ENCODE measurements around the gene SMARCE1. TPM values are rescaled to one million over a fixed set of nuclear protein-coding genes. Genes with fewer than 3 reads are reported as not detected.

The SMARCE1 gene
- polyA plus RNA-seq (2012; ENCODE audit: low read depth, missing spikeins), result 90.6 TPM

DNA sequence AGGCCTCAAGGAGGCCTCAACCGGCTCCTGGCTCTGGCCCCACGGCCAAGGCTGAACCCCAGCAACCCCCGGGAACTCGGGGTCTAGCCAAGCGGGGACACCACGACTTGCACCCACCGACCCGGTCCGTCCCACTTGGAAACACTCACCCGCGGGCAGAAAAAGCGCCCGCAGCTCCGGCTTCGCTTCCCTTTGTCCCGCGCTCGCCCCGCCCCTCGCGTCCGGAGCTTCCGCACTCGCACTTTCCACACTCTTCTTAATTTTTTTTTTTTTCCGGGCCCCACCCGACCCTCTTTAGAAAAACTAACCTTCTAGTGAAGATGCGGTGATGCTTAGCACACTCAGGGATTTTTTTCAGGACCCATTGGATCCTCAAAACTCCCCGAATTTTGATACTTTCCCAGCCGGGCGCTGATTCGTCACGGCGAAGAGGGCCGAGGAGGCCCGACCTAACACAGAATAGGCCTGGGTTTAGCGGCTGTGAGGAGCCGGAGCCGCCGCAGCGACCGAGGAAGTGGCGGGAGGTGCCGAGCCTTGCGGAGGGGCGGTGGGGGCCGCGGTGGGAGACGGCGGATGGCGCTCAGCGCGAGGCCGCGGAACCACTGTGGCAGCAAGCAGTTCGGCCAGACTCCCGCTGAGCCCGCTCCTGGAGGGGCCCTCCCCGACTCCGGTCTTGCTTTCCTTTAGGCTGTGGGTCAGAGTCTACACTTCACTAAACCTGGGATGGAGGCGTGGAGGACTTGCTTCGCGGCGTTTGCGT is at the start of gene SMARCE1:
TSS of gene SMARCE1 (minus strand) at position 195 of the 760 bp plus-strand sequence. CDS start 2,016 bp downstream, outside the sequence.
- DNase-seq (ENCODE audit: insufficient read length, low spot score) (peak; percentile 62), FAIRE-seq (peak; percentile 91)
- TF ChIP-seq POLR2A (IDR thresholded peaks at IDR 0.05; ENCODE audit: low read depth, low read length) (peak; percentile 51), POLR2AphosphoS5 (IDR thresholded peaks at IDR 0.05; ENCODE audit: low read depth, low read length) (peak; percentile 54; the same call in 1 of the 2 replicates), POU2F2 (IDR thresholded peaks at IDR 0.05; ENCODE audit: low read depth, low read length) (no peak; the same call in 1 of the 2 replicates), SPI1 (IDR thresholded peaks at IDR 0.05; ENCODE audit: low read depth, low read length) (peak; percentile 7; the same call in 1 of the 2 replicates), PAX5 (IDR thresholded peaks at IDR 0.05; ENCODE audit: insufficient read depth, low read length, severe bottlenecking) (no peak), TAF1 (IDR thresholded peaks at IDR 0.05; ENCODE audit: low read depth, low read length) (peak; percentile 85; the same call in 1 of the 2 replicates)

DNA sequence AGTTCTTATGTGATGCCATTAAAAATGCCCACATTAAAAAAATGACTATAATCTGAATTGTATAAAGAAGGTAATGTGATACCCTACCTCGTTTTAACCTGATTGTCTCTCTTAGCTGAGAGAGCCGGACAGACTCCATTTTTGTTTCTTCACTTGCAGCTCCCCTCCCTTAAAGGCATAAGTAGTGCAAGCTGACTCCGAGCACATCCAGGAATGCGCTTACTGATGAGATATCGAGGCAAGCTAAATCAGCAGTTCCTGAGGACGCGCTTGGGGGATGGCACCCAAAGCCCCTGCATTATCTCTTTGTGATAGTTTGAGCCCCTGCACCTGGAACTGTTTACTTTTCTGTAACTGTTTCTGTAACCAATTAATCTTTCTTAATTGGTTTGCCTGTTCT is 49.7 kb upstream of the SMARCE1 start:
- DNase-seq (ENCODE audit: insufficient read length, low spot score), result no peak
- no peak for TF ChIP-seq PAX5 (IDR thresholded peaks at IDR 0.05; ENCODE audit: insufficient read depth, low read length, severe bottlenecking)
- no peak for TF ChIP-seq POLR2A (IDR thresholded peaks at IDR 0.05; ENCODE audit: low read depth, low read length)
- TF ChIP-seq TAF1 (IDR thresholded peaks at IDR 0.05; ENCODE audit: low read depth, low read length), result no peak
- TF ChIP-seq POU2F2 (IDR thresholded peaks at IDR 0.05; ENCODE audit: low read depth, low read length), result no peak
- TF ChIP-seq SPI1 (IDR thresholded peaks at IDR 0.05; ENCODE audit: low read depth, low read length), result no peak
- TF ChIP-seq POLR2AphosphoS5 (IDR thresholded peaks at IDR 0.05; ENCODE audit: low read depth, low read length), result no peak
- no peak for FAIRE-seq

DNA sequence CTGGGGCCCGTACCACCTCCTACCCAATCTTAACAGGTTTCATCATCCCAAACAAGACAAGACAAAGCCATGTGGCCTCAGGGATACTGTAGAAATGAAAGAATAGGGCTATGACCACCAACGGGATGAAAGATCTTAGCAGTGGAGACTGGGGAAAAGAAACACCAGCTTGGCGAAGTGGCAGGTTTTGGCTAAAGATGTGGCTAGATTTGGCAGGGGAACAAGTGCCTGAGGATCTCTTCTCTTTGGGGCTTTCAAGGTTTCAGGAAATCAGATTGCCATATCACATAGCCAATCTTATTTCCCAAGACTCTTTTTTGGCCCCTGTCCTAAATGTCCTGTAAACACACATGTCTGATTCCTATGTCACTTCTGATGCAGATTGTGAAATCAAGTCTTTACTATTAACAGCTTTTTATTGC is 49.0 kb upstream of the SMARCE1 start:
- FAIRE-seq (no peak), DNase-seq (ENCODE audit: insufficient read length, low spot score) (no peak)
- no peak for TF ChIP-seq POLR2AphosphoS5 (IDR thresholded peaks at IDR 0.05; ENCODE audit: low read depth, low read length)
- TF ChIP-seq TAF1 (IDR thresholded peaks at IDR 0.05; ENCODE audit: low read depth, low read length), result no peak
- TF ChIP-seq POLR2A (IDR thresholded peaks at IDR 0.05; ENCODE audit: low read depth, low read length), result no peak
- no peak for TF ChIP-seq SPI1 (IDR thresholded peaks at IDR 0.05; ENCODE audit: low read depth, low read length)
- TF ChIP-seq PAX5 (IDR thresholded peaks at IDR 0.05; ENCODE audit: insufficient read depth, low read length, severe bottlenecking), result no peak
- no peak for TF ChIP-seq POU2F2 (IDR thresholded peaks at IDR 0.05; ENCODE audit: low read depth, low read length)

DNA sequence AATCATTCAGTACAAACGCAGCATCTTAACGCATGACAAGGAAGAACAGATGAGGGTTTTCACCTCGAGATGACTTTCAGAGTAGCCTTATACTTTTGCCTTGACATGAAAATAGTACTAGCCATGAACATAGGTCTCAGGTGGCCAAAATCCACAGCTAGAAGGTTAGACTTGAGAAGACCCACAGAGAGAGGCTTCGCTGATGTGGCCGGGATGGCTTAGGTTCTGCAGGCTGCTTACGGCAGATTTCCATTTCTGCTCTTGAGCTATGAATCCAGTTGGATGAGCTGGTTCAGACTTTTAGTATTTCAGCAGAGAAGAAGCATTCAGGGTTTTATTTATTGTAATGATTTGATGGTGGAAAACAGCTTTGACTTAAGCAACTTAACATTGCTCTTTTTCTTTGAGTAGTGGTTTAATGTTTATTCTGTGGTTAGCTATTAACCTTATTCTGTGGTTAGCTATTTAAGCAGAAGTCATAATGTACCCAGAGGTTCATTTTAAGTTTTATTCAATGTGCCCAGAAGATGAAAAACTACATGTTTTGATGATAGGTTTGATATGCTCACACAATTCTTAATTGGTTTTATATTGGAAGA is 48.4 kb upstream of the SMARCE1 start:
- no peak for TF ChIP-seq POLR2AphosphoS5 (IDR thresholded peaks at IDR 0.05; ENCODE audit: low read depth, low read length)
- TF ChIP-seq POU2F2 (IDR thresholded peaks at IDR 0.05; ENCODE audit: low read depth, low read length), result no peak
- TF ChIP-seq TAF1 (IDR thresholded peaks at IDR 0.05; ENCODE audit: low read depth, low read length), result no peak
- no peak for TF ChIP-seq SPI1 (IDR thresholded peaks at IDR 0.05; ENCODE audit: low read depth, low read length)
- no peak for TF ChIP-seq POLR2A (IDR thresholded peaks at IDR 0.05; ENCODE audit: low read depth, low read length)
- no peak for TF ChIP-seq PAX5 (IDR thresholded peaks at IDR 0.05; ENCODE audit: insufficient read depth, low read length, severe bottlenecking)
- FAIRE-seq (no peak), DNase-seq (ENCODE audit: insufficient read length, low spot score) (no peak)

DNA sequence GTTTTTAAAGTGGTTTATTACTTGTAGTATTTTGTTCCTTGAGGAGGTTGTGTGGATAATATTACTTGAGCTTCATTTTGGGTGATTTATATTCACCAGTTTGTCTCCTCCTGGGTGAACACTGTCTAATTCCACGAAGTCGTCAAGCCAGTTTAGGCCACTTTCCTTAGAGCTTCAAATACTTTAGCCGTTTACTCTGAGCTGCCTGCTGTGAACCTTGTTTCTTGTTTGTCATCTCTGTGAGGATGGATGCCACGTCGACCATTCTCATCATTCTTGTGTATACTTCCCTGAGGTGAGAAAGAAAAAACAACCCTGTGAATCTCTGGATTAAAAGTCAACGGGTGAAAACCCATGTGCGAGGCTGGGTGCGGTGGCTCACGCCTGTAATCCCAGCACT is 47.0 kb upstream of the SMARCE1 start:
- DNase-seq (ENCODE audit: insufficient read length, low spot score) (no peak), FAIRE-seq (no peak)

DNA sequence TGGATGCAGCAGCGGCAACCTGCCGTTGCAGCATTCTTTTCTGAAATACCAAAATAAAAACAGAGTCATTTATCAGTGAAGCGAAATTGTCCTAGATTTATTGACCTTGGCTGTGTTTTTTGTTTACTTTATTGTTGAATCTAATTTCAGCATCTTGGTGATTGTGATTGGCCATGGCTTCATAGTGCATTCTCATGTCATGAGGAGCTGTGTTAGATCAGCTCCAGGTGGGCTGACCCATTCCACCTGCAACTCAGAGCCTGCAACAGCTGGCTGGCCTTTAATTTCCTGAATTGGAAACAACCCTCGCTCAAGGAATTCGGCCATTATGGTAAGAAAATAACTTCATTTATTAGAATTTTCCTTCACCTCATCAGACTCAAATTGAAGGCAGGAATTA is 39.5 kb upstream of the SMARCE1 start:
- DNase-seq (ENCODE audit: insufficient read length, low spot score), result no peak
- TF ChIP-seq POLR2A (IDR thresholded peaks at IDR 0.05; ENCODE audit: low read depth, low read length), result no peak
- no peak for TF ChIP-seq PAX5 (IDR thresholded peaks at IDR 0.05; ENCODE audit: insufficient read depth, low read length, severe bottlenecking)
- TF ChIP-seq POU2F2 (IDR thresholded peaks at IDR 0.05; ENCODE audit: low read depth, low read length), result no peak
- no peak for FAIRE-seq

More for the DNA sequence above, 47.0 kb upstream of the SMARCE1 start:
- no peak for TF ChIP-seq TAF1 (IDR thresholded peaks at IDR 0.05; ENCODE audit: low read depth, low read length)
- no peak for TF ChIP-seq PAX5 (IDR thresholded peaks at IDR 0.05; ENCODE audit: insufficient read depth, low read length, severe bottlenecking)
- TF ChIP-seq POLR2A (IDR thresholded peaks at IDR 0.05; ENCODE audit: low read depth, low read length), result no peak
- TF ChIP-seq SPI1 (IDR thresholded peaks at IDR 0.05; ENCODE audit: low read depth, low read length), result no peak
- no peak for TF ChIP-seq POLR2AphosphoS5 (IDR thresholded peaks at IDR 0.05; ENCODE audit: low read depth, low read length)
- no peak for TF ChIP-seq POU2F2 (IDR thresholded peaks at IDR 0.05; ENCODE audit: low read depth, low read length)

DNA sequence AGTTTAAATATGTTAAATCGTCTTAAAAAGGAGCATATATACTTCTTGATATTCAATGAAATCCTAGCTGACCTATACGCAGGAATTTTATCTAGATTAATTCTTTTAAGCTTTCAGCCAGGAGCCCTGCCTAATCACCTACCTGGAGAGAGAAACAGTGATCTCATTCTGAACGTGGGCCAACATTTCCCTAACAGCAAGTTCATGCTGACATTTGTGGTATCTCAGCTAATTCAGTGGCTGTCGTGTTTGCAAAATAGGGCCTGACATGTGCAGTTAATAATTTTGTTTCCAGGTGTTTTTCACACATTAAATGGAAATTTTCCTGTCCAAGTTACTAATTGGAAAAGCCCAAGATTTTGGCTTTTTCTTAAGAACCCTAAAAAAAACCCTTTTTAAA is 38.6 kb upstream of the SMARCE1 start:
- TF ChIP-seq POLR2A (IDR thresholded peaks at IDR 0.05; ENCODE audit: low read depth, low read length) (no peak), PAX5 (IDR thresholded peaks at IDR 0.05; ENCODE audit: insufficient read depth, low read length, severe bottlenecking) (no peak), TAF1 (IDR thresholded peaks at IDR 0.05; ENCODE audit: low read depth, low read length) (no peak), POLR2AphosphoS5 (IDR thresholded peaks at IDR 0.05; ENCODE audit: low read depth, low read length) (no peak), POU2F2 (IDR thresholded peaks at IDR 0.05; ENCODE audit: low read depth, low read length) (no peak), SPI1 (IDR thresholded peaks at IDR 0.05; ENCODE audit: low read depth, low read length) (no peak)
- FAIRE-seq, result no peak
- no peak for DNase-seq (ENCODE audit: insufficient read length, low spot score)

DNA sequence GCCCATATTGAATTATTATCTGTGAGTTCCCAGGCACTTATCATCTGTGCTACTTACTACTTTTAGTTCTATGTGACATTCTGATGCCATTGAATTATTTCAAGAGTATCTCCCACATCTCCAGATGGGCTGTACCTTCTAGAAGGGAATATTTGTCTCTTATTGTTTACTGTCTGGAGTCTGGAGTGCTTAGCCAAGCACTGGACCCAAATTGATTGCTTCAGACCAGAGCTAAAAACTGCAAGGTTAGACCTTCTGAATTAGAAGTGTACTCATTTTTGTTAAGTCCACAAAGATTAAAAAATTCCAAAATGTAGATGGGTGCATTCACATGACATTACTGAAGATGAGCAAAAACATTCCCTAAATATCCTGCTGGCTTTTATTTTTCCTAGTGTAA is 33.4 kb upstream of the SMARCE1 start:
- FAIRE-seq (no peak), DNase-seq (ENCODE audit: insufficient read length, low spot score) (no peak)
- no peak for TF ChIP-seq SPI1 (IDR thresholded peaks at IDR 0.05; ENCODE audit: low read depth, low read length)
- TF ChIP-seq POLR2A (IDR thresholded peaks at IDR 0.05; ENCODE audit: low read depth, low read length), result no peak
- no peak for TF ChIP-seq PAX5 (IDR thresholded peaks at IDR 0.05; ENCODE audit: insufficient read depth, low read length, severe bottlenecking)
- TF ChIP-seq TAF1 (IDR thresholded peaks at IDR 0.05; ENCODE audit: low read depth, low read length), result no peak
- TF ChIP-seq POLR2AphosphoS5 (IDR thresholded peaks at IDR 0.05; ENCODE audit: low read depth, low read length), result no peak
- TF ChIP-seq POU2F2 (IDR thresholded peaks at IDR 0.05; ENCODE audit: low read depth, low read length), result no peak

DNA sequence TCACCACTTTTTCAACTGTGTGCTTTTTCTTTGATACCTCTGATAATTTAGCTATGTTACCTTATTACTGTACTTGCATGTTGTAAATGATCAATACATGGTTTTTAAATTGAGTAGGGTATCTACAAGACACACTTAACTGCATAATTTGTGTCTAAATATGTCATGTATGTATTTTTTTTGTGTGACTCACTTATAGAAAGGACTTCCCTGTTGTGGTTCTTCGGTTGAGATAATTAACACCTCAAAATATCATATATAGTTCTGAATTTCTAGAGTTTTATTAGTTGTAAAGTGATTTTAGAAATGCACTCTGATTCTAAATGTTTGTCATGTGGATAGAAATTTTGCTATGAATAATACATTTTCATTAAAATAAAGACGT is 31.9 kb upstream of the SMARCE1 start:
- TF ChIP-seq POLR2A (IDR thresholded peaks at IDR 0.05; ENCODE audit: low read depth, low read length) (no peak), SPI1 (IDR thresholded peaks at IDR 0.05; ENCODE audit: low read depth, low read length) (no peak), TAF1 (IDR thresholded peaks at IDR 0.05; ENCODE audit: low read depth, low read length) (no peak)
- FAIRE-seq (no peak), DNase-seq (ENCODE audit: insufficient read length, low spot score) (no peak)

Data from GM12891 (cell line).